Measurements from ENCODE around the gene ESR2. TPM values are rescaled to one million over a fixed set of nuclear protein-coding genes. Genes with fewer than 3 reads are reported as not detected.

ESR2 gene
- total RNA-seq, 3 donors from 2014 or later: 0.98 to 2.2 (median 1.5) TPM

DNA sequence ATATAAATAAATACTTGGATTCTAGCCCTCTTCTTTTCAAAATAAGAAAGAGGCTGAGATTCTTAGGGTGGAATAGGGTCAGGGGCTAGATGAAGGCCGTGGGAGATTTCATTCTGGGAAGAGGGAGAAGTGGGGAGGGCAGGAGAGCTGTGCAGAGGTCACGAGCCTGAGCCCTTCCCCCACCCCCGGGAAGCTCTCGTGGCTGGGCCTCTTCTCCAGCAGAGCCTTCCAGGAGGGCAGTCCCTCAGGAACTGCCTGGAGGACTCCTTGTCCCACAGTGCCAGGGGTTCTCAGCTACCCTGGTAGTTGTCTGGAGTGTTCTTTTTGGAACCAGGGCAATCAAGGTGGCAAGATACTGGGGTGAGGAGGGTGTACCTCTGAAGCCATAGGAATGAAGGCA is 94.0 kb downstream of the ESR2 start:
- TF ChIP-seq POLR2AphosphoS5 (IDR thresholded peaks at IDR 0.05) (no peak), POLR2A (IDR thresholded peaks at IDR 0.05) (no peak)
- TF ChIP-seq, protein P1, sequence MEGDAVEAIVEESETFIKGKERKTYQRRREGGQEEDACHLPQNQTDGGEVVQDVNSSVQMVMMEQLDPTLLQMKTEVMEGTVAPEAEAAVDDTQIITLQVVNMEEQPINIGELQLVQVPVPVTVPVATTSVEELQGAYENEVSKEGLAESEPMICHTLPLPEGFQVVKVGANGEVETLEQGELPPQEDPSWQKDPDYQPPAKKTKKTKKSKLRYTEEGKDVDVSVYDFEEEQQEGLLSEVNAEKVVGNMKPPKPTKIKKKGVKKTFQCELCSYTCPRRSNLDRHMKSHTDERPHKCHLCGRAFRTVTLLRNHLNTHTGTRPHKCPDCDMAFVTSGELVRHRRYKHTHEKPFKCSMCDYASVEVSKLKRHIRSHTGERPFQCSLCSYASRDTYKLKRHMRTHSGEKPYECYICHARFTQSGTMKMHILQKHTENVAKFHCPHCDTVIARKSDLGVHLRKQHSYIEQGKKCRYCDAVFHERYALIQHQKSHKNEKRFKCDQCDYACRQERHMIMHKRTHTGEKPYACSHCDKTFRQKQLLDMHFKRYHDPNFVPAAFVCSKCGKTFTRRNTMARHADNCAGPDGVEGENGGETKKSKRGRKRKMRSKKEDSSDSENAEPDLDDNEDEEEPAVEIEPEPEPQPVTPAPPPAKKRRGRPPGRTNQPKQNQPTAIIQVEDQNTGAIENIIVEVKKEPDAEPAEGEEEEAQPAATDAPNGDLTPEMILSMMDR (IDR thresholded peaks at IDR 0.05): no peak
- Histone ChIP-seq H3K27me3 (no peaks in the 10 kb centered on the region), H3K27ac (no peak overlapping the region), H3K9me3 (no peaks in the 10 kb centered on the region), H3K4me1 (no peaks in the 10 kb centered on the region), H3K4me3 (no peak overlapping the region), H3K36me3 (no peaks in the 10 kb centered on the region)
- intact Hi-C loops (cut with DNase I; ENCODE audit: low total_unique reads): no loop called here
- no peak for DNase-seq (ENCODE audit: low spot score in 2 of 2)

DNA sequence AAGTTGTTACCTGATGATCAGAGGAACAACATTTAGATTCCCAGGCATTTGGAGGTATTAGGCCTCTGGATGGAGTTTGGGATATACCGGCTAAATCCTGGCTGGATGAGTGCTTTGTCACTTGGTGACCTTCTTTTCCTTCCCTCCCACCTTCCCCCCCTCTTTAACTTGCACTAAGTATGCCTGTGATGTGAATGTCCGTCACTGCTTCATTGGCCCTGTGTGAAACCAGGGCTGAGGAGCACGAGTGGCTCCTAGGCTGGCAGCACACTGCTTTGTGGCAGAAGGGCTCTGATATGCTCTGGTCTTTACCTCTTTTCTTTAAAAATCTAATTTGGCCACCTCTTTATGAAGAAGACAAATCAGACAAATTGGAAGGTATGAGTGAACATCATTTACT is 95.7 kb downstream of the ESR2 start:
- Histone ChIP-seq H3K27me3 (no peaks in the 10 kb centered on the region), H3K9me3 (no peaks in the 10 kb centered on the region), H3K27ac (no peak overlapping the region), H3K36me3 (no peaks in the 10 kb centered on the region), H3K4me1 (no peaks in the 10 kb centered on the region), H3K4me3 (no peak overlapping the region)
- intact Hi-C loops (cut with DNase I; ENCODE audit: low total_unique reads): no loop called here
- TF ChIP-seq, protein P1 (IDR thresholded peaks at IDR 0.05): no peak
- no peak for TF ChIP-seq POLR2A (IDR thresholded peaks at IDR 0.05)
- TF ChIP-seq POLR2AphosphoS5 (IDR thresholded peaks at IDR 0.05): no peak
- DNase-seq (ENCODE audit: low spot score in 2 of 2): no peak

DNA sequence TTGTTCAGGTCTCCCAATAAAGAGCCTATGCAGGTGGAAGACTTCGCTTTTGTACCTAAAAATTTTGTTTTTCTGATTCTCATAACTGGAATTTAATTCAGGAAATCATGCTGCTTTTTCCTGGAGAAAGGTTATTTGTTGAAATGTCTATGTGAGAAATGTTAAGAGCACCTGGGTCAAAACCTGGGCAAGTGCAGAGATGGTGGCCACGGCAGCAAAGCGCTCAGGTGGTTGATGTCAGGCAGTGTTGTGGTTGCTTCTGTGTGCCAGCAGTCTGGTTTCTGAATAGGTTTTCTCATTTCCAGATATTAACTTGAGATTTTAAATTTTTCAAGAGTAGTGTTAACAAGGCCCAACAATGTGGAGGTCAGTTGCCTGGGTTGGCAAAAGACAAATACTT is 96.2 kb downstream of the ESR2 start:
- H3K4me3 ChIP-seq: no peak overlapping the region
- H3K27me3 ChIP-seq: no peaks in the 10 kb centered on the region
- TF ChIP-seq POLR2A (IDR thresholded peaks at IDR 0.05) (no peak), POLR2AphosphoS5 (IDR thresholded peaks at IDR 0.05) (no peak)
- TF ChIP-seq, protein P1 (IDR thresholded peaks at IDR 0.05): no peak
- no peaks in the 10 kb centered on the region for H3K36me3 ChIP-seq
- no peak overlapping the region for H3K27ac ChIP-seq
- intact Hi-C loops (cut with DNase I; ENCODE audit: low total_unique reads): no loop called here
- no peaks in the 10 kb centered on the region for H3K9me3 ChIP-seq
- no peaks in the 10 kb centered on the region for H3K4me1 ChIP-seq
- DNase-seq (ENCODE audit: low spot score in 2 of 2): no peak

DNA sequence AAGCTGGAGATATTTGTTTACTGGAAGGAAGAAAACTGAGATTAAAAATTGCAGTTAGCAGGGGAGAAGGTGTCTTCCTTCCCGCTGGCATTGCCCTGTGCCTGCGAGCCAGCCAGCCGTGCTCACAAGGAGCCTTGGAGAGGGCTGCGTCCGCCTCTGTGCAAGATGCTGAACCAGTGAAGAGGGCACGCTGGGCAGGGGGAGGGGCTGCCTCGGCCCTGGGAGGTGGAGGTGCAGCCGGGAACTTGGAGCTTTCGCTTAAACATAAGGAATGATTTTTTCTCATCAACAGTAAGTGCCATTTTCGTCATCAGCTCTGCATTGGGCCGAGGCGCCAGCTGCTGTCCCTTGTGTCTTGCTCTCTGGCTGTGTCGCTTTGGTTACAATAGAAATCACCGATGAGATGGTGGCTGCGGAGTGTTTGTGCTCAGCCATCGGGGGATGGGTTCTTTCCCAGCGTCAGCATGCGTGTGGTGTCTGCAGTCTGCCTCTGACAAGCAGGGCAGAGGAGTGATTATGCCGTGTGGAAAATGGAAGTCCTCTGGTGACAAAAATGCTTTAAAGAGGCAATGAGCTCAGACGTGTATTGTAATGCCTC is 97.3 kb downstream of the ESR2 start:
- TF ChIP-seq, protein P1 (IDR thresholded peaks at IDR 0.05): no peak
- TF ChIP-seq POLR2A (IDR thresholded peaks at IDR 0.05): no peak
- no peak for TF ChIP-seq POLR2AphosphoS5 (IDR thresholded peaks at IDR 0.05)
- no peaks in the 10 kb centered on the region for H3K9me3 ChIP-seq
- intact Hi-C loops (cut with DNase I; ENCODE audit: low total_unique reads): no loop called here
- no peak overlapping the region for H3K27ac ChIP-seq
- H3K4me3 ChIP-seq: peak overlapping the region; percentile 22 to 45 (median 37)
- no peaks in the 10 kb centered on the region for H3K27me3 ChIP-seq
- no peaks in the 10 kb centered on the region for H3K36me3 ChIP-seq
- no peak for DNase-seq (ENCODE audit: low spot score in 2 of 2)
- H3K4me1 ChIP-seq: no peaks in the 10 kb centered on the region

DNA sequence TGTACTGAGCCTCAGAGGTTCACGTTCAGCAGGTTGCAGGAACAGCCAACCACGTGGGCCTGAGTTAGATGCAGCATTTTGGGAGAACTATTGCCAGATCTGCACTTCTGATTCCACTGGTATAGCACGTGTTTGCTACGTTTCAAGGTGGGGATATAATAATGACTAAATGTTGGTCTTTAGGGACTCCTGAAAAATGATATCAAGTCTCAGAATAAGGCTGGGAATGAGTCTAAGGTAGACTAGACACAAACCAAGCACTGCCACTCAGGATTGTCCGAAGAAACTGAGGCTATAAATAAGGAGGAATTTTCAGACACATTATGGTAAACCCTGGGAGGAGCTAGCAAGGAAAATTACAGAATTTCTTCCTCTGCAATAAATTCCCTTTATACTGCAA is 98.1 kb downstream of the ESR2 start:
- Histone ChIP-seq H3K9me3 (no peaks in the 10 kb centered on the region), H3K27me3 (no peaks in the 10 kb centered on the region), H3K36me3 (no peaks in the 10 kb centered on the region), H3K4me1 (no peaks in the 10 kb centered on the region), H3K27ac (no peak overlapping the region), H3K4me3 (no peak overlapping the region)
- no peak for DNase-seq (ENCODE audit: low spot score in 2 of 2)
- TF ChIP-seq, protein P1 (IDR thresholded peaks at IDR 0.05): no peak
- TF ChIP-seq POLR2A (IDR thresholded peaks at IDR 0.05) (no peak), POLR2AphosphoS5 (IDR thresholded peaks at IDR 0.05) (no peak)
- intact Hi-C loops (cut with DNase I; ENCODE audit: low total_unique reads): no loop called here

Data from breast epithelium (tissue), 4 donors.